ENCODE data around the gene STAC3. TPM values are rescaled to one million over a fixed set of nuclear protein-coding genes. Genes with fewer than 3 reads are reported as not detected.

Gene STAC3
- total RNA-seq, 2 donors from 2014 or later = 5.9 to 6.8 TPM

DNA sequence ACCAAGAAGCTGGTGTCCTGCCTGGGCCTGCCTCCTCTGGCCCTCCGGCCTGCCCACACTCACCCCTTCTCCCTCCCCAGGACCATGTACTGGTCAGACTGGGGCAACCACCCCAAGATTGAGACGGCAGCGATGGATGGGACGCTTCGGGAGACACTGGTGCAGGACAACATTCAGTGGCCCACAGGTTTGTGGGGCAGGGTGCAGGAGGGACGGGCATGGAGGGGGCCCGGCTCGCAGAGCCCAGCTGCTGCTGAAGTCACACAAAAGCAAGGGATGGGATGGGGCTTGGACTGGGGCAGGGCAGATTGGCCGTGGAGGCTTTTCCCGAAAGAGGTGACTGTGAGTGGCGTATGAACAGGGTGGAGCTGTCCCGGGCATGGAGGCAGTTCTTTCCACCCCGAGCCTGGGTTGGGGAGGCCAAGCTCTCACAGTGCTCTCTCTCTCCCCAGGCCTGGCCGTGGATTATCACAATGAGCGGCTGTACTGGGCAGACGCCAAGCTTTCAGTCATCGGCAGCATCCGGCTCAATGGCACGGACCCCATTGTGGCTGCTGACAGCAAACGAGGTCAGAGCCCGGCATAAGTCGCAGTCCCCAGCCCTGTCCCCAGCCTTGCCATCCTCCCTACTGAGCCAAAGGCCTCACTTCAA, 42.2 kb downstream of the STAC3 start:
- DNase-seq = no peak
- peaks cover 31% of the 10 kb centered on the region for H3K36me3 Mint-ChIP-seq (ENCODE audit: low read depth)
- WGBS, 2 experiments (ENCODE audit: insufficient coverage in 1 of 2, insufficient read length in 1 of 2) = 89 to 95% methylated on average over 18 to 22 of the region's 22 CpGs
- peaks cover 5% of the 10 kb centered on the region for H3K4me1 Mint-ChIP-seq
- Histone ChIP-seq H3K27ac (ENCODE audit: low read depth, low read length) (no peak overlapping the region), H3K9me3 (ENCODE audit: control insufficient read depth, low read length) (no peaks in the 10 kb centered on the region), H3K9ac (ENCODE audit: extremely low read depth, low read length, poor library complexity, severe bottlenecking) (no peak overlapping the region), H3K27me3 (ENCODE audit: control insufficient read depth, insufficient read depth, low read length, poor library complexity, severe bottlenecking) (peaks cover 4% of the 10 kb centered on the region), H3K4me1 (ENCODE audit: control insufficient read depth, insufficient read depth, low read length) (no peaks in the 10 kb centered on the region), H3K4me3 (ENCODE audit: low read length) (no peak overlapping the region), H3K36me3 (ENCODE audit: control insufficient read depth, insufficient read depth, low read length) (peaks cover 12% of the 10 kb centered on the region)
- H3K4me3 Mint-ChIP-seq = no peak overlapping the region
- H3K9me3 Mint-ChIP-seq = no peaks in the 10 kb centered on the region
- peaks cover 5% of the 10 kb centered on the region for H3K27me3 Mint-ChIP-seq (ENCODE audit: insufficient read depth)
- TF ChIP-seq, protein P1, sequence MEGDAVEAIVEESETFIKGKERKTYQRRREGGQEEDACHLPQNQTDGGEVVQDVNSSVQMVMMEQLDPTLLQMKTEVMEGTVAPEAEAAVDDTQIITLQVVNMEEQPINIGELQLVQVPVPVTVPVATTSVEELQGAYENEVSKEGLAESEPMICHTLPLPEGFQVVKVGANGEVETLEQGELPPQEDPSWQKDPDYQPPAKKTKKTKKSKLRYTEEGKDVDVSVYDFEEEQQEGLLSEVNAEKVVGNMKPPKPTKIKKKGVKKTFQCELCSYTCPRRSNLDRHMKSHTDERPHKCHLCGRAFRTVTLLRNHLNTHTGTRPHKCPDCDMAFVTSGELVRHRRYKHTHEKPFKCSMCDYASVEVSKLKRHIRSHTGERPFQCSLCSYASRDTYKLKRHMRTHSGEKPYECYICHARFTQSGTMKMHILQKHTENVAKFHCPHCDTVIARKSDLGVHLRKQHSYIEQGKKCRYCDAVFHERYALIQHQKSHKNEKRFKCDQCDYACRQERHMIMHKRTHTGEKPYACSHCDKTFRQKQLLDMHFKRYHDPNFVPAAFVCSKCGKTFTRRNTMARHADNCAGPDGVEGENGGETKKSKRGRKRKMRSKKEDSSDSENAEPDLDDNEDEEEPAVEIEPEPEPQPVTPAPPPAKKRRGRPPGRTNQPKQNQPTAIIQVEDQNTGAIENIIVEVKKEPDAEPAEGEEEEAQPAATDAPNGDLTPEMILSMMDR (conservative IDR thresholded peaks at IDR 0.05) = no peak
- no peak overlapping the region for H3K27ac Mint-ChIP-seq

DNA sequence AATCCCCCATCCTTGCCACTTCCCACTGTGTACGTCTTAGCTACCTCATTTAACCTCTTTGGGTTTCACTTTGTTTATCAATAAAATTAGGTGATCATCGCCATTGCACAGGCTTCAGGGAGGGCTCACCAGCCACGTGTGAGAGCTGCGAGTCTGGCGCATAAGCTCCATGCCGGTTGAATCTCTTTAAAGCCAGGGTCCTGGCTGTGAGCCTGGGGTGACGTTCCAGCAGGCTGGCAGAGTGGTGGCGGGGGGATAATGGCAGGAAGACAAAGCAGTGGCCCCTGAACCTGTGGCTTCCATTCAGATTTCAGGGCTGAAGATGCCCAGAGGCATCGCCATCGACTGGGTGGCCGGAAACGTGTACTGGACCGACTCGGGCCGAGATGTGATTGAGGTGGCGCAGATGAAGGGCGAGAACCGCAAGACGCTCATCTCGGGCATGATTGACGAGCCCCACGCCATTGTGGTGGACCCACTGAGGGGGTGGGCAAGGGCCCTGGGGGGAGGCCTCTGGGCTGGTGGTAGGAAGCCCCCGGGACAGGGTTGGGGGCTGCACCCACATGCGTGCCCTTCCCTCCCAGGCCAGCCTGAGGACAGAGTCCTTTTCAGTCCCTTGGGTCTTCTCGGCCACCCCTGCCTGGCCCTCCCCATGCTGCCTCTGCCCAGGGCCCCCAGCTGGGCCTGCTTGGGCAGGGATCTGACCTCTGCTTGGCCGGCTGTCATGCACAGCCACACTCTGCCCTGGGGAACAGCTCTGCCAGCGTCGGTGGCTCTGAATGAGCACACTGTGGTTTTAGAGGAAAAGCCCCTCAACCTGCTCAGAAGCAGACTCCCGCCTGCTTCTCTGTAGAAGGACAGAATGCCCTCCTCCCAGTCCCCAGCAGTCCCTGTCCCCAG, 43.0 kb downstream of the STAC3 start:
- WGBS, 2 experiments (ENCODE audit: insufficient coverage in 1 of 2, insufficient read length in 1 of 2) = 93 to 98% methylated on average over 18 to 29 of the region's 29 CpGs
- Mint-ChIP-seq H3K4me3 (no peak overlapping the region), H3K4me1 (no peaks in the 10 kb centered on the region), H3K27me3 (ENCODE audit: insufficient read depth) (no peaks in the 10 kb centered on the region), H3K36me3 (ENCODE audit: low read depth) (peaks cover 34% of the 10 kb centered on the region), H3K9me3 (no peaks in the 10 kb centered on the region), H3K27ac (no peak overlapping the region)
- no peak overlapping the region for H3K4me3 ChIP-seq (ENCODE audit: low read length)
- H3K27me3 ChIP-seq (ENCODE audit: control insufficient read depth, insufficient read depth, low read length, poor library complexity, severe bottlenecking) = no peaks in the 10 kb centered on the region
- H3K9ac ChIP-seq (ENCODE audit: extremely low read depth, low read length, poor library complexity, severe bottlenecking) = no peak overlapping the region
- H3K4me1 ChIP-seq (ENCODE audit: control insufficient read depth, insufficient read depth, low read length) = no peaks in the 10 kb centered on the region
- TF ChIP-seq, protein P1 (conservative IDR thresholded peaks at IDR 0.05) = no peak
- no peak overlapping the region for H3K27ac ChIP-seq (ENCODE audit: low read depth, low read length)
- no peak for DNase-seq
- peaks cover 15% of the 10 kb centered on the region for H3K36me3 ChIP-seq (ENCODE audit: control insufficient read depth, insufficient read depth, low read length)
- no peaks in the 10 kb centered on the region for H3K9me3 ChIP-seq (ENCODE audit: control insufficient read depth, low read length)

DNA sequence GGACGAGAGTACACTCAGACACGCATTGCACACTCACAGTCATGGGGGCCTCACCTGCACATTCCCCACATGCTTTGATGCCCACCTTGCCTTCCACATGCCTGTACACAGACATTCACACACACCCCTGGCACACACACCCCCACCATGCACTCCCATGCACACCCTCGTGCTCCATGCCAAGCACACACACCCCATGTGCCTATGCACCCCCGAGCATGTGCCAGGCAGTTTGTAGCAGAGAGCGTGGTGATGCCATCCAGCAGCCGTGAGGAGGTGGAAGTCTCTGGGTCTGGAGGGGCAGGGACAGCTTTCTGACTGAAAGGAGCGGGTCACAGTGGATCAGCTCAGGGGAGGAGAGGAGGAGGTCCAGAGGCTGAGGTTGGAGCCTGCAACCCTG, 45.1 kb downstream of the STAC3 start:
- Histone ChIP-seq H3K9me3 (ENCODE audit: control insufficient read depth, low read length) (no peaks in the 10 kb centered on the region), H3K9ac (ENCODE audit: extremely low read depth, low read length, poor library complexity, severe bottlenecking) (no peak overlapping the region), H3K36me3 (ENCODE audit: control insufficient read depth, insufficient read depth, low read length) (peaks cover 18% of the 10 kb centered on the region), H3K4me3 (ENCODE audit: low read length) (no peak overlapping the region), H3K27me3 (ENCODE audit: control insufficient read depth, insufficient read depth, low read length, poor library complexity, severe bottlenecking) (no peaks in the 10 kb centered on the region), H3K4me1 (ENCODE audit: control insufficient read depth, insufficient read depth, low read length) (no peaks in the 10 kb centered on the region), H3K27ac (ENCODE audit: low read depth, low read length) (no peak overlapping the region)
- peaks cover 47% of the 10 kb centered on the region for H3K36me3 Mint-ChIP-seq (ENCODE audit: low read depth)
- H3K4me3 Mint-ChIP-seq = no peak overlapping the region
- no peaks in the 10 kb centered on the region for H3K27me3 Mint-ChIP-seq (ENCODE audit: insufficient read depth)
- 94 to 100% methylated on average over 2 to 7 of the region's 7 CpGs for WGBS, 2 experiments (ENCODE audit: insufficient coverage in 1 of 2, insufficient read length in 1 of 2)
- no peak overlapping the region for H3K27ac Mint-ChIP-seq
- H3K4me1 Mint-ChIP-seq = no peaks in the 10 kb centered on the region
- TF ChIP-seq, protein P1 (conservative IDR thresholded peaks at IDR 0.05) = no peak
- H3K9me3 Mint-ChIP-seq = no peaks in the 10 kb centered on the region
- DNase-seq = no peak
